Heart left ventricle (tissue), 16 donors: ENCODE measurements around the gene PI16. TPM values are rescaled to one million over a fixed set of nuclear protein-coding genes. Genes with fewer than 3 reads are reported as not detected.
A peak's percentile ranks its signal among the peaks of the same experiment; 100 is the strongest.

Source experiments
- ATAC-seq, 4 donors: fragments of 200-7000 bp; cut with Tn5 transposase; one replicate each; pipeline ENCODE4 v1.9.1; 2020 to 2022; ENCODE audit warnings: moderate library complexity in 4 of 4, mild to moderate bottlenecking in 3 of 4, moderate number of reproducible peaks in 1 of 4
- DNase-seq, 5 donors: peaks; one replicate each; pipeline ENCODE4 v3.0.0-alpha.2; 2020
- H3K27ac ChIP-seq, 12 donors: fragments of 200-600 bp; sonication (generic) in 4 of 12; one replicate each; pipeline versions ENCODE4 v1.5.0 to v1.8.0; 2016 to 2022; ENCODE audit warnings: mild to moderate bottlenecking in 2 of 12
- H3K27me3 ChIP-seq, 9 donors: fragments of 200-600 bp; sonication (generic) in 2 of 9; one replicate each; pipeline versions ENCODE4 v1.5.1 to v1.8.0; 2016 to 2022; ENCODE audit warnings: mild to moderate bottlenecking in 3 of 9
- H3K36me3 ChIP-seq, 9 donors: fragments of 200-600 bp; sonication (generic) in 2 of 9; one replicate each; pipeline versions ENCODE4 v1.5.0 to v1.8.0; 2018 to 2022; ENCODE audit warnings: mild to moderate bottlenecking in 2 of 9
- H3K4me1 ChIP-seq, 12 donors: fragments of 200-600 bp; sonication (generic) in 4 of 12; one replicate each; pipeline versions ENCODE4 v1.5.0 to v1.8.0; 2016 to 2022; ENCODE audit warnings: mild to moderate bottlenecking in 3 of 12
- H3K4me3 ChIP-seq, 12 donors: fragments of 200-600 bp; sonication (generic) in 4 of 12; one replicate each; pipeline versions ENCODE4 v1.5.0 to v1.8.0; 2017 to 2022; ENCODE audit warnings: mild to moderate bottlenecking in 9 of 12, moderate library complexity in 4 of 12
- H3K9me3 ChIP-seq, 12 donors: fragments of 200-600 bp; sonication (generic) in 4 of 12; one replicate each; pipeline versions ENCODE4 v1.5.0 to v1.8.0; 2016 to 2022; ENCODE audit warnings: mild to moderate bottlenecking in 1 of 12
- CTCF ChIP-seq, 12 donors: fragments of 200-600 bp; sonication (generic) in 4 of 12; IDR thresholded peaks; one replicate each; pipeline versions ENCODE4 v1.5.0 to v1.8.0; 2018 to 2022; ENCODE audit warnings: antibody characterized with exemption in 12 of 12, mild to moderate bottlenecking in 5 of 12
- POLR2A ChIP-seq, 2 donors: fragments of 450-650 bp; IDR thresholded peaks; one replicate each; pipeline ENCODE4 v1.6.1; 2017; ENCODE audit warnings: antibody characterized with exemption in 2 of 2, mild to moderate bottlenecking in 2 of 2, moderate library complexity in 2 of 2
- WGBS, 4 donors: extraction: QIAGEN DNeasy Blood & Tissue Kit in 2 of 4; methylation state at CpG; one replicate each; pipeline versions ENCODE4 v1.1.5 to v1.1.7; 2013 to 2018; 5-methylcytosine and 5-hydroxymethylcytosine counted together
- intact Hi-C, 10 donors: fragments of 100-400 bp; cut with DNase I; formaldehyde crosslinking; loops; one replicate each; pipeline versions ENCODE4 v1.11.1 to v1.14.2; 2022
- polyA plus RNA-seq, 2 donors: library from polyadenylated mRNA; stranded (reverse); fragments of 200-250 nt; gene quantifications; one replicate each; pipeline ENCODE4 v1.2.3, GENCODE V29; 2013
- total RNA-seq, 9 donors: library from RNA; depleted of rRNA in 2 of 9; stranded (reverse); fragments of >200 nt in 2 of 9; fragmentation: NEBNext Ultra II Directional in 3 of 9; extraction: Animal tissue kit (Norgen Biotek cat#: 25700) in 3 of 9; gene quantifications; one replicate each; pipeline versions ENCODE4 v1.1.0 to v1.2.4, GENCODE V29; 2016 to 2023
- donor health status: ischemic (EF 13 %, LVEDD 7.1; RV severe dilation, severe dysfunction).
- donor health status: healthy with polysubstance abuse.
- donor health status: DM: no; HTN: yes; CAD: no.
- donor health status: DM: no; HTN: no; CAD: no.
- donor health status: ischemic (EF 25% LVEDD 6.9; RV normal size, moderate dysfunction).
- donor health status: ischemic (EF 25% LVEDD 5.7; RV mildly dilated, moderate dysfunction).
- donor health status: healthy.
- donor health status: DM: yes; HTN: yes; CAD: no.
- donor health status: ischemic (EF 35%, LVEDD 5.7; RV mildly dilated, moderate dysfunction).
- donor health status: nonischemic (EF 11% LVEDD 7.7; RV severe dilation, severe dysfunction).
- donor health status: DM: yes; HTN: yes; CAD: no.
- donor health status: PGD.
- donor health status: ischemic (EF 29% LVEDD 5.4; RV normal size, mild dysfunction).
- donor health status: nonischemic (EF 23%, LVEDD 6.1; RV moderate dilation, normal function).

The PI16 gene
- total and polyA plus RNA-seq, 11 donors = 5.7 to 36.2 (median 12.1) TPM

- DNase-seq = peak in 2 of 5 donors; percentile 51 to 63
- WGBS, 4 donors = 64 to 75% (median 64%) methylated on average over 9 to 10 of the region's 10 CpGs
- no peaks in the 10 kb centered on the region for H3K27me3 ChIP-seq
- H3K4me3 ChIP-seq = no peak overlapping the region
- peak; percentile 2 to 71 (median 64) for ATAC-seq
- peak overlapping the region; percentile 53 to 84 (median 74) for H3K27ac ChIP-seq
- TF ChIP-seq POLR2A (IDR thresholded peaks at IDR 0.05) = no peak
- TF ChIP-seq CTCF (IDR thresholded peaks at IDR 0.05) = no peak
- peaks cover 4 to 97% (median 84%) of the 10 kb centered on the region in 9 donors for H3K36me3 ChIP-seq
- no peaks in the 10 kb centered on the region for H3K9me3 ChIP-seq
- intact Hi-C loops = loop anchor here in 3 of 10 donors (5.0 to 10.0 kb wide), 2 partner anchors 55 to 57 kb away; no protein-coding TSS in a partner anchor
- H3K4me1 ChIP-seq = peaks cover 0 to 47% (median 23%) of the 10 kb centered on the region in 12 donors
Observed at GRCh38 chr6:36917541-36918193, 36.9 kb upstream of the PI16 start.

GRCh38 chr6:36920049-36920448 lies 34.5 kb upstream of the PI16 start:
- no peak for DNase-seq
- H3K36me3 ChIP-seq = peaks cover 0 to 99% (median 88%) of the 10 kb centered on the region in 9 donors
- H3K4me1 ChIP-seq = peaks cover 0 to 43% (median 25%) of the 10 kb centered on the region in 12 donors
- intact Hi-C loops = no loop called here
- H3K27ac ChIP-seq = peak overlapping the region in 9 of 12 donors; percentile 11 to 80 (median 32)
- WGBS, 4 donors = 88 to 91% (median 91%) methylated on average over 4 of the region's 4 CpGs
- ATAC-seq = no peak
- TF ChIP-seq CTCF (IDR thresholded peaks at IDR 0.05) (no peak), POLR2A (IDR thresholded peaks at IDR 0.05) (no peak)
- H3K27me3 ChIP-seq = no peaks in the 10 kb centered on the region
- H3K9me3 ChIP-seq = no peaks in the 10 kb centered on the region
- no peak overlapping the region for H3K4me3 ChIP-seq

DNA sequence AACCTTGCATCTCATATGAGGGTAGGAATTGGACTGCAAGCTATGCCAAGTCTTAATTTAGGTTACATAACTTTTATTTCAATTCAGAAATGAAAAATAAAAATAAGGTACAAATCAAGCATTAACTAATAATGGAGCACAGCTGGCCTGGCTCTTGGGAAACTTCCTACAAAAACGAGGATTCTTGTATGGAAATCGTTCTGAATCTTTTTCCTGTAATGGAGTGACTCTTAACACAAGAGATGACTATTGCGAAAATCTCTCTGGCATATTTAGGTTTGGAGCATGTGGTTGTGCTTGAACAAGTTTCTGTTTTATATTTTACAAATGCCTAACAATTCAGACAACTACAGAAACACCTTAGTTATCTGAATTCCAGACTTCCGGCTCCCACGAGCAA lies 34.0 kb upstream of the PI16 start:
- peaks cover 0 to 42% (median 25%) of the 10 kb centered on the region in 12 donors for H3K4me1 ChIP-seq
- intact Hi-C loops = no loop called here
- H3K36me3 ChIP-seq = peaks cover 0 to 97% (median 88%) of the 10 kb centered on the region in 9 donors
- no peak for DNase-seq
- H3K4me3 ChIP-seq = no peak overlapping the region
- no peaks in the 10 kb centered on the region for H3K27me3 ChIP-seq
- peak overlapping the region in 9 of 12 donors; percentile 5 to 80 (median 43) for H3K27ac ChIP-seq
- TF ChIP-seq POLR2A (IDR thresholded peaks at IDR 0.05) (no peak), CTCF (IDR thresholded peaks at IDR 0.05) (no peak)
- ATAC-seq = peak in 1 of 4 donors; percentile 9
- WGBS, 4 donors = 72 to 80% (median 76%) methylated on average over 5 of the region's 5 CpGs
- H3K9me3 ChIP-seq = no peaks in the 10 kb centered on the region

- Histone ChIP-seq H3K4me1 (peaks cover 0 to 39% (median 23%) of the 10 kb centered on the region in 12 donors), H3K27me3 (no peaks in the 10 kb centered on the region), H3K36me3 (peaks cover 0 to 68% (median 59%) of the 10 kb centered on the region in 9 donors), H3K9me3 (no peaks in the 10 kb centered on the region), H3K27ac (no peak overlapping the region), H3K4me3 (no peak overlapping the region)
- TF ChIP-seq CTCF (IDR thresholded peaks at IDR 0.05) = no peak
- TF ChIP-seq POLR2A (IDR thresholded peaks at IDR 0.05) = no peak
- DNase-seq (no peak), ATAC-seq (no peak)
- 87 to 97% (median 89%) methylated on average over 4 of the region's 4 CpGs for WGBS, 4 donors
- intact Hi-C loops = no loop called here
Observed at GRCh38 chr6:36924131-36924530, 30.4 kb upstream of the PI16 start.
